Myocyte (in vitro differentiated cells): Measurements from ENCODE around the gene ADARB1. TPM values are rescaled to one million over a fixed set of nuclear protein-coding genes. Genes with fewer than 3 reads are reported as not detected.
A peak's percentile ranks its signal among the peaks of the same experiment; 100 is the strongest.

ENCODE experiments used
- DNase-seq: peaks from one replicate; pipeline ENCODE4 v3.0.0-alpha.2; 2012; ENCODE audit warnings: low read depth
- total RNA-seq: library from RNA; depleted of rRNA; stranded (reverse); fragments of >200 nt; gene quantifications from 2 replicates; pipeline ENCODE4 v1.2.3, GENCODE V29; 2014

Gene ADARB1
- total RNA-seq, 1 donor from 2014 or later: 15.9 TPM

DNA sequence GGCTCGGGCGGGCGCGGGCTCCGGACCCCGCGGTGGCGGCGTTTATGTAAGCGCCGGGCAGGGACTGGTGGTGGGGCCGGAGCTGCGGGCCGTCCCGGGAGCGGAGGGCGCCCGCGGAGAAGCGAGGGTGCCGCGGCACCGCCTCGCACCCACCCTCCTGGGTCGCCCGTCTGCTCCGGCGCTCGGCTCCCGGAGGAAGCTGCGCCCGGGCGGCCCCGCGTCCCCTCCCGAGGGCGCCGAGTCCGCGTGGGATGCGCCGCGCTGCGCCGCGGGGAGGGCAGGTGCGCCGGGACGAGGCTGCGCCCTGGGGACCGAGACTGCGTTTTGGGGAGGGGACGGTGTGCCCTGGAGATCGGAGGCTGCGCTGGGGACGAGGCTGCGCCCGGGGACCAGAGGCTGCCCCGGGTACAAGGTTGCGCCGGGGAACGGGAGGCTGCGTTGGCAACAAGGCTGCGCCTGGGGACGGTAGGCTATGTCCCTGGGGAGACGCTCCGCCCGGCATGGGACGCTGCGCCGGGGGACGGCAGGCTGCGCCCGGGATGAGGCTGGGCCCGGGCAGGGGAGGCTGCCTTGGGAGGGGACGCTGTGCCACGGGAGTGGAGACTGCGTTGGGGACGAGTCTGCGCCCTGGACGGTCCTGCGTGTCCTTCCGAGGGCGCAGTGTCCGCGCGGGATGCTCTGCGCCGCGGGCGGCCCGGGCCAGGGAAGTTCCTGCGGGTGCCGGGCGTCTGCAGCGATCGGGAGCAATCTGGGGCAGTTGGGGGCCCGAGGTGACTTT, 627 bp downstream of the ADARB1 start:
- DNase-seq: no peak

DNA sequence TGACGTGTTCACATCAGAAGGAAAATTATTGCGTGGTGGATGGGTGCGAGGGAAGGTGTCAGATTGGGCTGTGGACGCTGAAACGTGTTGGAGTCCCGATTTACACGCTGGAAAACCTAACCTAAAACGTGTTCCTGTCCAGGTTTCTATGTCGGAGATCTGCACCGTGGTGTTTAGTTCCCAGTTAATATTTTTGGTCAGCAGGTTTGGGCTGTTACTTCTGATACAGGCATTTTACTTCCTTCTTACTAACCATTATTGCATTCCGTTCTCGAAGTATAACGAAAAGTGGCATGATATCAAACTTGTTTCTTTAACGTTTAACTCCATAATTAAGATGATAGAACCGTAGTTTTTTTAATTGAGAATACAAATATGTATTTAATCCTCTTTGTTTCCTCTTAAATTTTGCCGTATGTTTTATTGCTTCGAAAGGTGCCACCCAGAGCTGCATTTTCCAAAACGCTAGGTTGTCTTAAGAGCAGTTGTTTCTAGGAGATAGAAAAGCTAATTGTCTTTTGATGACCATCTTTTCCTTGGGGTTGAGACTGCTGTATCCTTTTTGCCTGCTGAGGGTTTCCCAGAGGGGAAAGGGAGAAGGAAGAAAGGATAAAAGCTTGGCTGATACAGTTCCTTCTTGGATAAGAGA, 1.3 kb downstream of the ADARB1 start:
- DNase-seq: no peak

DNA sequence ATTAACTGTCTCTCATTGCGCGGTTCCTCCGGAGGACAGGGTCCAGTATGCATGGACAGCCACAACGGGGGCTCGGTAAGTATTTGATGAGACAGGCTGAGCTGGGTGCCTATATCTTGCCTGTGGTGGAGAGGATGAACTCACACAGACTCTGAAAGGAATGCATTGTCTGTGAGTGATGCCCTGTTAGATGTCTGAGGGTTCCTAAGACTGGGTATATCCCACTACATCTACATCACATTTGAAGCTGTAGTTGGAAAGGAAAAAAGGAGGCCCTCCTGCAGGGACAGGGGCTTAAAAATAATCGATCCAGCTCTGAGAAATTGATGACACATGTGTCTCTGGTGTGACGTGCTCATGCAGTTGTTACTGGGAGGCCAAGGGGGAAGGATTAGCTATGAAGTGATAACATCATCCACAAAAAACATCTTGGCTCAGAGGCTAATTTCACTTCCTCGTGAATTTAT, 1.9 kb downstream of the ADARB1 start:
- no peak for DNase-seq

DNA sequence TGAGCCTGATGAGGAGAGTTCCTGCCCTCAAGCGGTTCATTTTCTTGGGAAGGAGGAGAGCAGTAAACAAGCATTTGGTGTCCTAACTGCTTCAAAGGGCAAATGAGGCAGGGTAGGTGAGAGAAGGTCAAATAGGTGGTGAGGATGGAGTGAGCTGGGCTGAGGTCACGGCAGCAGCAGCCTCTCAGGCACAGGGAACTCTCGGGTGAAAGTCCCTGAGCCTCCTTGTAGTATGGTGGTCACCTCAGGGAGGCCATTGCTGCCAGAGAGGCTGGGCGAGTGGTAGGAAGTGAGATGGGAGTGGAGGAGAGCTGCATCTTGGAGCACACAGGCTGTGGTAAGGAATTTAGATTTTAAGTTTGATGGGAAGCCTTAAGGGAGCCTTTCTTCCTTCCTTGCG, 4.0 kb downstream of the ADARB1 start:
- no peak for DNase-seq

DNA sequence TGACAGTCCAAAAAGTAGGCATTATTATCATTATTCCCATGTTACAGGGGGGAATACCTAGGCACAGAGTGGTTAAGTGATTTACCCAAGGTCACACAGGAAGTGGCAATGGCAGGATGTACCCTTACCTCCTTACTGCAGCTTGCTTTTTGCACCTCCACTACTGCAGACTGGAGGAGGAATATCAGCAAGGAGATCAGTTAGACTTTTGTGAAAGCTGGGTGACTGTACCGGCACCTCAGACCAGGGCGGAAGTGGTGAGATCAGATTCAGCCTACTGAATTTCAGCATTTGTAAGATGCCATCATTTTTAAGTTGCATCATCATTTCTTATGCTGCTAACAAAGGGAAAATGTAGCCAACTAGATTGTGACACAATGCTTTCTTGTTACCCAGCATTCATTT, 4.5 kb downstream of the ADARB1 start:
- peak; percentile 44 for DNase-seq

DNA sequence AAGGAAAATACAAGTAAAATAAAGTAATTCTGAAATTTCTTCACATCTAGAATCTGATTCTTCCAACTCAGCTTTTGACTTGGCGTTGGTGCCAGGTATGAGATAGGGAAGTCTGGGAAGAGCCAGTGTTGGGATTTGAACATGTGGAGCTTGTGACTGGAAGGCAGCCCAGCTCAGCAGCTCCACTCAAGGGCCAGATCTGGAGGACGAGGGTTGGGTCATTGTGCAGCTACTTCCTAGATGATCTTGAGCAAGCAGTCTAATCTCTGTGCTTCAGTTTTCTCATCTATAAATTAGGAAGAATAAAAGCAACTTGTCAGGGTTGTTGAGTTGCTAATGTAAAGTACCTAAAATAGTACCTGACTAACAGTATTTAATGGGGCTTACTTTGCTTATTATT, 5.0 kb downstream of the ADARB1 start:
- DNase-seq: no peak

DNA sequence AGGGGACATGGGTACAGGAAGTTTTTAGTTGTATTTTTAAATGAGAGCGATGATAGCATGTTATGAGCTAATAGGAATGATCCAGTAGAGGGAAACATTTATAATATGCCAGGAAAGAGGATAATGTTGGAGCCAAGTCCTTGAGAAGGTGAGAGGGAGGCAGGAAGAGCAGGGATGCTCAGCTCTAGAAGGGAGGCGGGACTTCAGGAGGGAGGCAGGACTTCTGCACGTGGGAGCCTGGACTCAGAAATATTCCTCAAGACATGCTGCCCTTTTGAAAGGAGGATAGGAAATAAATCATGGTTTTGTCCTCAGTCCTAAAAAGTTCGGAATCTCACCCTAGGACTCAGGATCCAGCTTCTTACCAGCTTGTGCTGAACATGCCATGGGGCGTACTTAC, 5.9 kb downstream of the ADARB1 start:
- no peak for DNase-seq

DNA sequence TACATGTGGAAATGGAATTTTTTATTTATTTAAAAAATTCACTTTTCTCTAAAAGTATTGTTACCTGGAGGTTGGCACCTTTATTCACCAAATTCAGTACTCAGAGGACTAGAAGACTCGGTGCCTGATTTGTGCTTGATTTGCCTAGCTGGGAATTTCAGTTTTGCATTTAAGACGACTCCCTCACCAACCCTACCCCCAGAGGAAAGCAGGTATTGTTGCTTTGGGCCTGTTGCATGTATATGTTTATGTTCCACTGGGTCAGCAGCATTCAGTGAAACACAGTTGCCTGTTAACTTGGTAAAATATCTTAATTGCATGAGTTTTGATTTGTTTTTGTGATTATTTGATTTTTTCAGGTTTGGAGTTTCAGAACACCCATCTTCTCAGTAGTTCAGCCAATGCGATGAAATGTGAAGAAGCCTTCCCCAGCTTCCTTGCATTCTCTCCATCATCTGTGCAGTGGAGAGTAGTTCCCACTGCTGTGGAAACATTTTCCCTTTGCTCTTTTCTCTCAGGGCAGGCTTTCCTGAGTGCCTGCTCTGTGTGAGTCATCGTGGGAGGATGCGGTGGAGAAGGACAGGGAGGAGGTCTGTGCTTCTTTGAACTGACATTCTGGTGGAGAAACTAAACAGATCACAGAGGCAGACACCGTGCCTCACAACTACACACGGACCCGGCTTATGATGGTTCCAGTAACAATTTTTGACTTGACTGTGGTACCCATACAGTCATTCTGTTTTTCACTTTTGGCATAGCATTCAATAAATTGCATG, 6.4 kb downstream of the ADARB1 start:
- no peak for DNase-seq

DNA sequence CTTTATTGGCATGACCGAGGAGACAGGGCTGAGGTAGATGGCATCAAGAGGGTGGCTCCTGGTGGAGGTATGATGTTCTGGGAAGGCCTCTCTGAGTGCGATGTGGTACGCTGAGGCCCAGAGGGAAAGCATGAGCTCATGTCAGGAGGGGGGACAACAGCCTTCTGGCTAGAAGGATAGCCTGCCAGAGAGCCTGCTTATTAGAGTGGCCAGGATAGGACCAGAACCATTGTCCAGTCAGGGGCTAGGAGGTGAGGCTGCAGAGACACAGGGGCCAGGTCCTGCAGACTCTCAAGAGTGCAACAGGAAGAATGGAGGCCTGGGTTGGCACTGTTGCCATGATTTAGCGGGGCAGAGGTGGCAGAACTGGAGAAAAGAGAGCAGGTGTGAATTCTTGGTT, 7.3 kb downstream of the ADARB1 start:
- DNase-seq: no peak

DNA sequence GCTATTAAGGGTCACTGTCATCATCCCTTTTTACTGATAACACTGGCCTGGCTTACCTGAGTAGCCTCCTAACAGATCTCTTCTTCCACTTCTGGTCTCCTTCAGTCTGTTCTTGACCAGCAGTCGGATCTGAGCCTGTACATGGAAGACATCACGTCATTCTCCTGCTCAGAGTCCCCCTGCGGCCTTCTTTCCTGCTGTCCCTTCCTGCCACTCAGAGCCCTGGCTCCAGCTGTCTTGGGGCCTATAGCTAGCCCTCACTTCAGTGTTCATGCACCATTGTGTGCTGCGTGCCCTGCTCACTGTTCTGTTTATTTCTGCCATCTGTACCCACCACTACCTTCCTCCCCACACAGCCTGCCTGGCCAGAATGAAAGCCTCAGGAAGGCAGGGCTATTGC, 8.4 kb downstream of the ADARB1 start:
- no peak for DNase-seq

DNA sequence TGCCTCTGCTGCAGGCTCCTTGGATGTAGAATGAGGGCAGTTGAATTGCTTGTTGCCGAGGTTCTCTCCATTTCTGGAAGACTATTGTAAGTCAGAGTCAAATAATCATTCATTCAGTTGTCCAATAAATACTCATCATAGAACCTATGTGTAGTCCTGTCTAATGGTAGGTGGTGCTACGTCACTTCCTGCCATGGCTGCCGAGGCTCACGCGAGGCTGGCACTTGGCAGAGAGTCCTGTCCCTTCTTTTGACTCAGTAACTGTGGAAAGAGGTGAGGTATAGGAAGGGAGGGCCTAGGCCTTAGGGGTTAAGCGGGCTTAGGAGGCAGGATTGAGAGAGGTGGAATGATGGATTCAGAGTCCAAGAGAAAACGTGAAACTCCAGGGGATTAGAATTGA, 9.7 kb downstream of the ADARB1 start:
- no peak for DNase-seq

DNA sequence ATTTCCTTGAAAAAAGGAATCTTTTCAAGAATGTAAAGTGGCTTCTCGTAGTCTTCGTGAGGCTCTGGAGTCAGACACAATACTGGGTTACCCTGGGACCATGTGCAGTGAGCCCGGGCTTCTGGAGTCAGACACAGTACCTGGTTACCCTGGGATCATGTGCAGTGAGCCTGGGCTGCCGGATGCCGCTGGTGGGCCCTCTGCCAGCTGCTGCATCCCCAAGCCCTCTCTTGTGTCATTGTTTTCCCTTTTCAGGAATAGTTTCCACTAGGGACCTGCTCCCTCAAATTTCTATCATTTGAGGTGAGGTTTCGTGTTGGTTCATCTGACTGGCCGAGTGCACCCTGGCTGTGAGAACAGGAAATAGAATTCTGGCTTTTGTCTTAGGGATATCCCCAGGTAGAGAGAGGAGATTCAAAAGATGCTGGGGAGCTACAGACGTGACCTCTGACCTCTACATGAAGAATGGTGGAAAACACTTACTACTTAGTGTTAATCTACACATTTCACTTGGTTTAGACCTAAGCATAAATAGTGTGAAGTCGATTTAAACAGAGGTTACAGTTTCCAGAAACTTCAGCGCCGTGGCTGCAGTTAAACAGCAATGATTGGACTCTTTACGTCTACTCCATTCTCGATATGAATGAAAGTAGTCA, 10.6 kb downstream of the ADARB1 start:
- no peak for DNase-seq

DNA sequence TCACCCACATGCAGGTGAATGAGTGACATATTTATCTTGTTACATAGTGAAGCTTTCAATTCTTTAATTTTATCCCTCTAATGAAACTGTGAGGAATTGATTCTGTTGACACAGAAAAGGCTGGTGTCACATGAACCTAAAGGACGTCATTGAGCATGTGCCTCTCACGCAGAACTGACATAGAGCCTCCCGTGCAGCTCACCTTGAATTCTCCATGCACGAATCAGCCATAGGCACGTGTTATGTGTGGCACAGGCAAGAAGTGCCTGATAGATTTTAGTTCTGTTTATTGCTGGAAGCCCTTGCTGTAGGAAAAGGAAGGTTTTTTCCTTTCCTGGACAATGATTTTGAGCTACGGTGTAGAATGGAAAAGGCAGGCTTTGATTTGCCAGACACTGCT, 11.3 kb downstream of the ADARB1 start:
- DNase-seq: no peak

DNA sequence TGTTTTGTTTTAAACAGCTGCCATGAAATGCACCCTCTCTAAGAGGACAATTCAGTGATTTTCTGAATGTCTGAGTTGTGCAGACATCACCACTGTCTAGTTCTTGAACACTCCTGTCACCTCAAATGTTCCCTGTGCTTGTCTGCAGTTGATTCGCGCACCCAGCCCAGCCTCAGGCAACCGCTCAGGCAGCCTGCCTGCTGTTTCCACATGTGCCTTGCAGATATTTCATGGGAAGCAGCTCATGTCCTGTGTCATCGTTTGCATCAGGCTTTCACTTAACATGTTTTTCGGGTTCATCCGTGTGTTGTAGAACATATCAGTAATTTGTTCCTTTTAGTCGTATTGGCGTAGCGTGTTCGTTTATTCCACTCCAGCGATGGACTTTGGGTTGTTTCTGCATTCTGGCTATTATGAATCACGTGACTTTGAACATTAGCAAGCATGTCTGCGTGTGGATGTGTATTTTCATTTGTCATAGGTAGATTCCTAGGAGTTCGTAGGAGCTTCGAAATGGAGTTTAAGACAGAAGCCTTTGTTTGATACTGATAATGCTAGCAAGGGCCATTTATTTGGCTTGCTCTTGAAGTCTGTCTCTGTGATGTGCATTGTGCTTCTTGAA, 12.1 kb downstream of the ADARB1 start:
- no peak for DNase-seq

DNA sequence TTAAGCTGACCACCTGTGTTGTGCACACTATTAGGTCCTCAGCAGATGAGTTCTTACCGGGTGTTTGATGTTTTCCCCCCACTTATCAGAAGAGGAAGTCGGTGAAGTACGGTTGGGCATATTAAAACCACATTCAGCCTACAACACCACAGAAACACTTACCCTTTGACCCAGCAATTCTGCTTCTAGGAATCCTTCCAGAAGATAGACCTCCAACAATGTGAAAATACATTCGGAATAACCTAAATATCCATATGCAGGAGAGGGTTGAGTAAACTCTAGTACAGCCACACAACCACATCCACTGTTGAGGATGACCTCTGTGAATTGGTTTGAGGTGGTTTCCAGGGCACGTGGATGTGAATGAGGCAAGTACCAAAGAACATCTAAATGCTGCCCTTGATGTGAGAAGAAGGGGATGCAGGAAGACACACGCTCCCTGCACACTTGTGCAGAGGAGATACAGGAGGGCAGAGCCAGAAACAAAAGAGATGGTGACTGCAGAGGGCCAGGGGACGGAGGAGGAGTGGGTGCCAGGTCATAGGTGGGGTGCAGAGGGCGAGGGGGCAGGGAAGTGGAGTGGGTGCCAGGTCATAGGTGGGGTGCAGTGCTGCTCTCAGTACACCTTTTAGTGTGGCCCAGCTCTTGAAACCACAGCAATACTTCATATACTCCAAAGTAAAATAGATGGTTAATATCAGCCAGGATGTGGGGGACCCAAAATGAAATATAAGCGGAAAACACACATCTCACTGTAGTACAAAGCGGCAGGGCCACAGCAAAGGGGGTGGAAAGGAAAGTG, 12.8 kb downstream of the ADARB1 start:
- no peak for DNase-seq

DNA sequence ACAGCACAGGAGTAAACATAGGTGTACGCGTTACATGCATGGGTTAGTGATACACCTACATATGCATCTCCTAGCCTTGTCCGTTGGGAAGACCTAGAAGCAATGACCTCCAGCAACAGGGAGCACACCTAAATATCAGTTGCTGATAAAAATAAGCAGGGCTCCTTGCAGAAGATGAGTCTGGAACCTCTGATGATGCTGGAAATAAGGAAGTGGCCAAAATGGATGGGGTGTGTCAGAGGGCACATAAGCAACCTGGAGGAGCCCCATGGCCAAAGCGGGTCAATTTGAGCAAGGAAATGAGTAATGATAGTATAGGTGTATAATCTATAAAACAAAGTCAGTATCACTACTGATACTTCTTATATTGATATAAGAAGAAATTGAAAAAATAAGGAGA, 13.7 kb downstream of the ADARB1 start:
- no peak for DNase-seq

DNA sequence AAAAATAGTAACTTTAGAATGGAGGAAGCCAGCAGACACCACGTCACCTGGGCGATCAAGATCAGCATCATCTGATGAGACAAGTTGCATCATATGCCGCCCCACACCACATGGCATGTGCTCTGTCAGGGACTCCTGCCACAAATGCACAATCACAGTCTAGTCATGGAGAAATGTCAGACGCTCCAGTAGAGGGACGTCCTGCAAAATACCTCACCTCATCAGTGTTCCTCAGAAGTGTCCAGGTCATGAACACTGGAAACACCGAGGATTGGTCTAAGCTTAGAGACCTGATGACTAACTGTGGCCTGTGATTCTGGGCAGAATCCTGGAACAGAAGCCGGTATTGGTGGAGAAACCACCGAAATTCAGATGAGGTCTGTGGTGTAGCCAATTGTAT, 14.3 kb downstream of the ADARB1 start:
- no peak for DNase-seq

DNA sequence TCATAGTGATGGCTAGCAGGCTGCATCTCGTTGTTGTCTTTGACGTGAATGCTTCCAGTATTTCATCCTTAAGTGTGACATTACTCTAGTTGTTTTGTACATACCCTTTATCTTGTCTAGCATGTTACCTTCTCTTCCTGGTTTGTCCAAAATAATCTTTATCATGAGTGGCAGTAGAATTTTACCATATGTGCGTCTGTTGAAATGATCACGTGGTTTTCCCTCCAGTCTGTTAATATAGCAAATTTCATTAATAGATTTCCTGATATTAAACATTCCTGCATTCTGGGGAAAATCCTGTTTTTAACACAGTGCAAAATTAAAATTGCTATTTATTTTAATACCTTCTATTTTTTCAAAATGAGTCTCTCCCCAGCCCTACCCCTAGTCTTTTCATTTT, 15.6 kb downstream of the ADARB1 start:
- no peak for DNase-seq

DNA sequence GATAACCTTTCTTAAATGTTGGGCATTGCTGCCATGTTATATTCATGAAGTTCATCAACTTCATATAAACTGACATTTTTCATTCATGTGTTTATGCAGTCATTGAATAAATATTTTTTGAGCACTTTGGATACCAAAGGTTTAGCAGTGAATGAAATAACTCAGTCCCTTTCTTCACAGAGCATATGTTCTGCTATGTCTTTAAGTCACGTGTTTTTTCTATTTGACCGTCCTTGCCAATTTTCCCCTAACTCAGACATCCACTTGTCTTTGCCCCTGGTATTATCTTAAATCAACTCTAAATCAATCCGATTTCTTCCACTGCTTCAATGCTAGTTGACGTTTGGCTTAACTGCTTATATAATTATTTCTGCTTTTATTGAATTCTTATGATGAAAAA, 16.6 kb downstream of the ADARB1 start:
- no peak for DNase-seq

DNA sequence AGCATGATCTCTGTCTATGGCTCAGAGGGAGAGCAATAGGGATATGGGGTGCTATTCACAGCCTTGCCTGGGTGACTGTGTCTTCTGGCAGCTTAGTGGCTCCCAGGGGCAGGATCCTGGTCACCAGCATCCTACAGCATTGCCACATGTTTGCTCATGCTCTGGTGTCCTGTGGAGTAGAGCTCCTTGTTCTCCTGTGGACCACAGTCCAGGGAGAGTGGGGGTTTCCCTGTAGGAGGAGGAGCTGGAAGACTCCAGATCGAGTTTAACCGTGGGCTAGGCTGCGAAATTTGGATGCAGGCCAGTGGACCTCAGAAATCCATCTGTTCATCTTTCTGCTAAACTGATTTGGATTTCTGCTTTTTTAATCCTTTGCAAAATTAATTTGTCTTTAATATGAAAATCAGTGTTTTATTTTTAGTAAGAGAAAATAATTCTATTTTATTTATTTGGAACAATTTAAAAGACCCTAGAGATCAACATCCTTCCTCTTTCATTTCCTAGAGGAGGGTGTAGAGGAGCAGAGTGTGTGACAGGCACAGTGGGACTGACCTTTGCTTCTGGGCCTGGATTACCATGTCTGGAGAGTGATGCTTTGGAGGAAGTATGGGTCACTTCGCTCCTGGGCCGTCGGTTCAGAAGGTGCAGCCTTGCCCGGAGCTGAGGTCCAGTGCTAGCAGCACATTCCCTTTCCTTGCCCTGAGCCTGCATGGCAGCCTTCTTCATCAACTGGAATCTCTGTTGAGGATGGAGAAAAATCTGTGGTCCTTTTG, 17.4 kb downstream of the ADARB1 start:
- peak; percentile 34 for DNase-seq
